ENCODE results near the gene MVB12B.

GRCh38 chr9:126442636-126443035 is 116.0 kb downstream of the MVB12B start:
- TF ChIP-seq CTCF (IDR thresholded peaks at IDR 0.05) (no peak), POLR2AphosphoS5 (IDR thresholded peaks at IDR 0.05) (no peak)
